ENCODE results near the gene CTDSP2. TPM values are rescaled to one million over a fixed set of nuclear protein-coding genes. Genes with fewer than 3 reads are reported as not detected.

CTDSP2 gene
- total RNA-seq, 1 donor from 2014 or later = 87.1 TPM

DNA sequence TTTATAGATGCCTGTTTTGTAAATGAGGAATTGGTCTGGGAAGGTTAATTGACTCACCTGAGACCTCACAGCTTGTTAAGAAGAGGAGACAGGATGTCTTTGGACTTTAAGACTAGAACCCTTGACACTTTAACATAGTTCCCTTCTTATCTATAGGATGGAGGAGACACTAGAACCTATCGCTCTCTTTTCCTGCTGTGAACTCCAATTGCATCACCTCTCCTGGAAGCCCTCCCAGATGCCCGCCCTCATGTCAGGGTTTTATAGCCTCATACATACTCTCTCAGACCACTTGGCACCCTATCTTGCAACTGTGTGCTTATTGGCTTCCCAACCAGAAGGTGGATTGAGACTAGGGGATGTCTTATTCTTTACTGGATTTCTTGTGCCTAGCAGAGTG lies 2.5 kb upstream of the CTDSP2 start:
- Histone ChIP-seq H3K9ac (ENCODE audit: low read length) (no peak overlapping the region), H3K36me3 (ENCODE audit: insufficient read depth, low read length) (no peaks in the 10 kb centered on the region), H3K4me3 (ENCODE audit: insufficient read depth, low read depth, low read length) (no peak overlapping the region), H3K27me3 (ENCODE audit: insufficient read depth, low read length) (peaks cover 6% of the 10 kb centered on the region), H3K9me3 (ENCODE audit: insufficient read depth, low read depth, low read length) (no peaks in the 10 kb centered on the region), H2AFZ (ENCODE audit: low read depth, low read length) (no peak overlapping the region), H3K4me2 (ENCODE audit: low read length) (no peak overlapping the region), H3K79me2 (ENCODE audit: insufficient read depth, low read length) (peaks cover 23% of the 10 kb centered on the region), H4K20me1 (ENCODE audit: insufficient read depth, low read length) (peaks cover 14% of the 10 kb centered on the region), H3K4me1 (ENCODE audit: insufficient read depth, low read length) (peaks cover 16% of the 10 kb centered on the region), H3K27ac (ENCODE audit: low read depth, low read length) (no peak overlapping the region)
- Mint-ChIP-seq H3K27ac (ENCODE audit: unreplicated experiment) (no peak overlapping the region), H3K9me3 (ENCODE audit: unreplicated experiment) (no peaks in the 10 kb centered on the region), H3K36me3 (ENCODE audit: low read depth, unreplicated experiment) (no peaks in the 10 kb centered on the region), H3K27me3 (ENCODE audit: low read depth, unreplicated experiment) (peaks cover 31% of the 10 kb centered on the region), H3K4me3 (ENCODE audit: unreplicated experiment) (no peak overlapping the region), H3K4me1 (ENCODE audit: low read depth, unreplicated experiment) (peaks cover 16% of the 10 kb centered on the region)
- DNase-seq (ENCODE audit: low read depth) (no peak), FAIRE-seq (no peak)
- TF ChIP-seq, protein P1, sequence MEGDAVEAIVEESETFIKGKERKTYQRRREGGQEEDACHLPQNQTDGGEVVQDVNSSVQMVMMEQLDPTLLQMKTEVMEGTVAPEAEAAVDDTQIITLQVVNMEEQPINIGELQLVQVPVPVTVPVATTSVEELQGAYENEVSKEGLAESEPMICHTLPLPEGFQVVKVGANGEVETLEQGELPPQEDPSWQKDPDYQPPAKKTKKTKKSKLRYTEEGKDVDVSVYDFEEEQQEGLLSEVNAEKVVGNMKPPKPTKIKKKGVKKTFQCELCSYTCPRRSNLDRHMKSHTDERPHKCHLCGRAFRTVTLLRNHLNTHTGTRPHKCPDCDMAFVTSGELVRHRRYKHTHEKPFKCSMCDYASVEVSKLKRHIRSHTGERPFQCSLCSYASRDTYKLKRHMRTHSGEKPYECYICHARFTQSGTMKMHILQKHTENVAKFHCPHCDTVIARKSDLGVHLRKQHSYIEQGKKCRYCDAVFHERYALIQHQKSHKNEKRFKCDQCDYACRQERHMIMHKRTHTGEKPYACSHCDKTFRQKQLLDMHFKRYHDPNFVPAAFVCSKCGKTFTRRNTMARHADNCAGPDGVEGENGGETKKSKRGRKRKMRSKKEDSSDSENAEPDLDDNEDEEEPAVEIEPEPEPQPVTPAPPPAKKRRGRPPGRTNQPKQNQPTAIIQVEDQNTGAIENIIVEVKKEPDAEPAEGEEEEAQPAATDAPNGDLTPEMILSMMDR (IDR thresholded peaks at IDR 0.05; ENCODE audit: insufficient read depth, low read depth, low read length) = no peak
- TF ChIP-seq EZH2 (IDR thresholded peaks at IDR 0.05; ENCODE audit: insufficient read depth, low read length) = no peak

DNA sequence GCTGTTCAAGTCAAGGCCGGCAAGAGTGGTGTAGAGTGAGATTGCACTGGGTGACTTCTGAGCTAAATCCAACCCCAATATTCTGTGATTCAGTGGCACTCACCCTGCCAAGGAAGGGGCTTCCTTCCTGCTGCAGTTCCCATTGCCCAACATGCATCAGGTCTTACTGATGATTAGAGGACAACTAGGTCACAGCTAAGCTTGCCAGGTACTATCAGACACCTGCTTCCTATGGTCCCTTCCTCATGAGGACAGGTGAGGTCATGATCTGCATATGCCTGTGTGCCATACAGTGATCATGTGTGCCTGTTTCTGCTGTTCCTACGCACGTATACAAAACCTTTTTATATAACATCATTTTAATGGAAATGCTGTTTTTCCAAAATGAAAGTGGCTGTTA lies 1.7 kb upstream of the CTDSP2 start:
- FAIRE-seq (no peak), DNase-seq (ENCODE audit: low read depth) (no peak)
- Histone ChIP-seq H3K36me3 (ENCODE audit: insufficient read depth, low read length) (peaks cover under 1% of the 10 kb centered on the region), H2AFZ (ENCODE audit: low read depth, low read length) (no peak overlapping the region), H3K9ac (ENCODE audit: low read length) (no peak overlapping the region), H4K20me1 (ENCODE audit: insufficient read depth, low read length) (peaks cover 22% of the 10 kb centered on the region), H3K27ac (ENCODE audit: low read depth, low read length) (no peak overlapping the region), H3K4me3 (ENCODE audit: insufficient read depth, low read depth, low read length) (no peak overlapping the region), H3K4me2 (ENCODE audit: low read length) (no peak overlapping the region), H3K27me3 (ENCODE audit: insufficient read depth, low read length) (peaks cover 6% of the 10 kb centered on the region), H3K4me1 (ENCODE audit: insufficient read depth, low read length) (peaks cover 24% of the 10 kb centered on the region), H3K79me2 (ENCODE audit: insufficient read depth, low read length) (peaks cover 31% of the 10 kb centered on the region), H3K9me3 (ENCODE audit: insufficient read depth, low read depth, low read length) (no peaks in the 10 kb centered on the region)
- Mint-ChIP-seq H3K4me1 (ENCODE audit: low read depth, unreplicated experiment) (peaks cover 20% of the 10 kb centered on the region), H3K27me3 (ENCODE audit: low read depth, unreplicated experiment) (peaks cover 29% of the 10 kb centered on the region), H3K36me3 (ENCODE audit: low read depth, unreplicated experiment) (no peaks in the 10 kb centered on the region), H3K9me3 (ENCODE audit: unreplicated experiment) (no peaks in the 10 kb centered on the region), H3K4me3 (ENCODE audit: unreplicated experiment) (no peak overlapping the region), H3K27ac (ENCODE audit: unreplicated experiment) (no peak overlapping the region)
- TF ChIP-seq, protein P1 (IDR thresholded peaks at IDR 0.05; ENCODE audit: insufficient read depth, low read depth, low read length) = no peak
- no peak for TF ChIP-seq EZH2 (IDR thresholded peaks at IDR 0.05; ENCODE audit: insufficient read depth, low read length)

DNA sequence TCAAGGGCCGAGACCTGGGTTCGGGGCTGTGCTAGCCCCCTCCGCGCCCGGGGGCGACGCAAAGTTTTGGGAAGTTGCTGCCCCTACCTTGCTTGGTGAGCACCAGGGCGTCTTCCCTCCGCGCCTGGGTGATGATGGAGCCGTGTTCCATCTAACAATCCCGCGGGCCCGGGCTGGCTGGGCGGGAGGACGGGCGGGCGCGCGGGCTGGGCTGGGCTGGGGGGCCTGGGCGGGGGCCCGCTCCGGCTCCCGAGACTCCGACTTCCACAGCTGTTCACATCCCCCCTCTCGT lies 298 bp downstream of the CTDSP2 start:
- Histone ChIP-seq H3K79me2 (ENCODE audit: insufficient read depth, low read length) (peaks cover 51% of the 10 kb centered on the region), H3K36me3 (ENCODE audit: insufficient read depth, low read length) (peaks cover 2% of the 10 kb centered on the region), H3K27ac (ENCODE audit: low read depth, low read length) (peak overlapping the region; percentile 94), H3K9me3 (ENCODE audit: insufficient read depth, low read depth, low read length) (no peaks in the 10 kb centered on the region), H3K4me1 (ENCODE audit: insufficient read depth, low read length) (peaks cover 27% of the 10 kb centered on the region), H2AFZ (ENCODE audit: low read depth, low read length) (no peak overlapping the region), H3K27me3 (ENCODE audit: insufficient read depth, low read length) (no peaks in the 10 kb centered on the region), H4K20me1 (ENCODE audit: insufficient read depth, low read length) (peaks cover 42% of the 10 kb centered on the region), H3K4me3 (ENCODE audit: insufficient read depth, low read depth, low read length) (peak overlapping the region; percentile 90), H3K4me2 (ENCODE audit: low read length) (peak overlapping the region; percentile 97), H3K9ac (ENCODE audit: low read length) (peak overlapping the region; percentile 95)
- H3K9me3 Mint-ChIP-seq (ENCODE audit: unreplicated experiment) = no peaks in the 10 kb centered on the region
- no peak overlapping the region for H3K27ac Mint-ChIP-seq (ENCODE audit: unreplicated experiment)
- H3K27me3 Mint-ChIP-seq (ENCODE audit: low read depth, unreplicated experiment) = peaks cover 15% of the 10 kb centered on the region
- no peaks in the 10 kb centered on the region for H3K36me3 Mint-ChIP-seq (ENCODE audit: low read depth, unreplicated experiment)
- TF ChIP-seq, protein P1 (IDR thresholded peaks at IDR 0.05; ENCODE audit: insufficient read depth, low read depth, low read length) = no peak
- no peak for TF ChIP-seq EZH2 (IDR thresholded peaks at IDR 0.05; ENCODE audit: insufficient read depth, low read length)
- H3K4me1 Mint-ChIP-seq (ENCODE audit: low read depth, unreplicated experiment) = peaks cover 30% of the 10 kb centered on the region
- FAIRE-seq (no peak), DNase-seq (ENCODE audit: low read depth) (no peak)
- peak overlapping the region; percentile 80 for H3K4me3 Mint-ChIP-seq (ENCODE audit: unreplicated experiment)
